ENCODE results near the gene DLG2.

Gene DLG2

DNA sequence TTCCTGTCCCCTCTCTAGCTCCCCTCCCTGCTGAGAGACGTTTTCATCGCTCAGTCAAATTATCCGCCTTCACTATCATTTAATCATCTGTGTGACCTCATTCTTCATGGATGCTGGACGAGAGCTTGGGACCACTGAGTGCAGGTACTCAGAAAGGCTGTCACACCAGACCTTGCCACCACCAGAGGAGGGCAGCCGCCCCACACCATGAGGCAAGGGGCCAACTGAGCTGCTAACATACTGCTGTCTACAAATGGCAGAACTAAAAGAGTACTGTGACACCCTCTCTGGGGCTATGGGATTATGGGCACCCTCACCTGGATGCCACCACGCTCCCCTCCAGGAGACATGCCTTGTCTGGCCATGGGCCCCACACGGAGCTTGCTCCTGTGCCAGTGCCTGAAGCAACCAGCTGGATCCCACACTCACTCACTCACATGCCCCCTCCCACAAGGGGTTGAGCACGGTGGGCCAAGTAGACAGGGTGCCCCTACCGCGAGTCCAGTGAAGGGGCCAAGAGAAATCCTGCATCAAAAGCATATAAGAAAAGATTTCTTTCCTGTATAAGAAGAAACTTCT, 1670.9 kb downstream of the DLG2 start:
- H3K4me3 ChIP-seq (ENCODE audit: low read depth, low read length): no peak overlapping the region
- no peak for TF ChIP-seq CTCF (IDR thresholded peaks at IDR 0.05; ENCODE audit: low read depth, low read length)

DNA sequence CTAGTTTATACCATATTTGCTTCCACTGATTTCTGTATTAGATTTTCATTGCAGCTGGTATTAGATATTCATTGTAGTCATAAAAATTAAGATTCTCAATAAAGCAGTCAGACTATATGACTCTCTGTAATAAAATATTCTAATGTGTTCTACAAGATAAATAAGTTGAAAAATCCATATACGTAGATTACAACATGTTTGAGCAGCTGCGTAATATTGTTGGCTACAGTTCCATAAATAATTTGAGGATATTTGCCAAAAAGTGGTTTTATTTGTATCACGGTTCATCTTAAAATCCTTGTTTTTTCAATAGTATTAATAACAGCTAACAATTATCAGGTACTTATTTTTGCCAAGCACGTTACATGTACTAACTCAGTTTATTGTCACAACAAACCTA, 1672.4 kb downstream of the DLG2 start:
- no peak overlapping the region for H3K4me3 ChIP-seq (ENCODE audit: low read depth, low read length)
- TF ChIP-seq CTCF (IDR thresholded peaks at IDR 0.05; ENCODE audit: low read depth, low read length): no peak

GRCh38 chr11:83951521-83951920, 1675.6 kb downstream of the DLG2 start:
- TF ChIP-seq CTCF (IDR thresholded peaks at IDR 0.05; ENCODE audit: low read depth, low read length): no peak
- no peak overlapping the region for H3K4me3 ChIP-seq (ENCODE audit: low read depth, low read length)

- no peak for TF ChIP-seq CTCF (IDR thresholded peaks at IDR 0.05; ENCODE audit: low read depth, low read length)
- H3K4me3 ChIP-seq (ENCODE audit: low read depth, low read length): no peak overlapping the region
Measured at GRCh38 chr11:83948200-83948599, 1678.9 kb downstream of the DLG2 start.

DNA sequence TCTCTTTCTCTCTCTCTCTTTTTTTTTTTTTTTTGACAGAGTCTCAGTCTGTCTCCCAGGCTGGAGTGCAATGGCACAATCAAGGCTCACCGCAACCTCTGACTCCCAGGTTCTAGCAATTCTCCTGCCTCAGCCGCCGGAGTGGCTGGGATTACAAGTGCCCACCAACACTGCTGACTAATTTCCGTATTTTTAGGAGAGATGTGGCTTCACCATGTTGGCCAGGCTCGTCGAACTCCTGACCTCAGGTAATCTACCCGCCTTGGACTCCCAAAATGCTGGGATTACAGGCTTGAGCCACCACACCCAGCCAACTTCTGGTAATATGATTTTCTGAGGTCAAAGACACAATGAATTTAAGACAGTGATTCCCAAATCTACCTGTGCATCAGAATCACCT, 1681.2 kb downstream of the DLG2 start:
- no peak overlapping the region for H3K4me3 ChIP-seq (ENCODE audit: low read depth, low read length)
- TF ChIP-seq CTCF (IDR thresholded peaks at IDR 0.05; ENCODE audit: low read depth, low read length): no peak

GRCh38 chr11:83941050-83941449, 1686.1 kb downstream of the DLG2 start:
- TF ChIP-seq CTCF (IDR thresholded peaks at IDR 0.05; ENCODE audit: low read depth, low read length): no peak
- no peak overlapping the region for H3K4me3 ChIP-seq (ENCODE audit: low read depth, low read length)

- TF ChIP-seq CTCF (IDR thresholded peaks at IDR 0.05; ENCODE audit: low read depth, low read length): no peak
- H3K4me3 ChIP-seq (ENCODE audit: low read depth, low read length): no peak overlapping the region
Measured at GRCh38 chr11:83938148-83938547, 1689.0 kb downstream of the DLG2 start.

All from WI38 (cell line).